Raji (cell line): ENCODE measurements around the gene FLRT2.

Experiments
- POLR2A ChIP-seq: IDR thresholded peaks from 2 replicates; pipeline ENCODE4 v1.6.1; 2011; ENCODE audit warnings: low read depth, low read length, control low read depth; ENCODE audit not compliant: insufficient read depth

Gene FLRT2

DNA sequence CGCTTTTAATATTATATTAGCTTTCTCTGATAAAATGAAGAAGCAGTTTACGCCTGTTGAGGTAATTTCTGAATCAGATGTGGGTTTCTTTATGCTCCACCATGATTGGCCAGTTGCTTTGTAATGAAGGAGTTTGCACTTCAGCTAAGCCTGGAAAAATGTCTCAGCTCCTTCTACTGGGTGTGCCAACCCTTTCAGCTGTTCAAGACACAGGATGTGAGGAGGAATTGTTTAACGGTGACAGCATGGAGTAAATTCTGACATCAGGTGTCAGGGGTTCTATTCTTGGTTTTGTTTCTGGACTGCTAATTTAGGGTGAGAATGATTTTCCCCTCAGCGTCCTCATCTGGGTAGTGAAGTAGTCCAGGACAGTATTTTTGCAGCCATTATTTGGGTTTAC is 43.5 kb downstream of the FLRT2 start:
- no peak for TF ChIP-seq POLR2A

DNA sequence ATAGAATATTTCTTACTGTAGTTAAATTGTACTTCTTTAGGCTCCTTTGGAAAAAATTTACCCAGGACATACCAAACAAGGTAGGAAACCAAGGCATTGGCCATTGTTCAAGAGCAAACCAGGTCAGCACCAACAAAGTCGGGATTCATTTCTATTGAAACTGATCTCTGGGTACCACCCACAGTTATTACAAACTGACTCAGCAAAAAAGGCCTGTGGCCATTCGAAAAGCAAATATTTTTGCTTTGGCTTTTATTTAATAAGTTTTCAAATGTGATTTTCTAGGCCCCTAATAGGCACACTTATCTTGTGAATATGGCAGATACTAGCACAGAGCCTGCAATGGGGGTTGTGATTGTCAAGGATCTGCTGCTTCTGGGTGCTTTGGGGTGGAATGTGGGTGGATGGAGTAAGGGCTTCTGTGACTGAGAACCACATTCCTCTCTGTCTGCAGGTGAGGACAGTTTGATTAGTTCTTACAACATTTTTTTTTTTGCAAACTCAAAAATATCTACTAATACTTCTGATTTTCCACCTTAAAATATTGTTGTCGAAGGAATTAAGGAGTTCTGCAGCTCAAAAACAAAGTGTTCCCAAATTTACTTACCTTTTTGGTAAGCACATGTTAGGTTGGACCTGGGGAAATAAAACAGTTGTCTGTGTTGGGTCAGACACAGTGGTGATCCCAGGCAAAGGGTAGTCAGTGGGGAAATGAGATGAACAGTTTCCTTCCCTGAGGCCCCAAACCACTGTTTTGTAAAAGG is 45.1 kb downstream of the FLRT2 start:
- no peak for TF ChIP-seq POLR2A

DNA sequence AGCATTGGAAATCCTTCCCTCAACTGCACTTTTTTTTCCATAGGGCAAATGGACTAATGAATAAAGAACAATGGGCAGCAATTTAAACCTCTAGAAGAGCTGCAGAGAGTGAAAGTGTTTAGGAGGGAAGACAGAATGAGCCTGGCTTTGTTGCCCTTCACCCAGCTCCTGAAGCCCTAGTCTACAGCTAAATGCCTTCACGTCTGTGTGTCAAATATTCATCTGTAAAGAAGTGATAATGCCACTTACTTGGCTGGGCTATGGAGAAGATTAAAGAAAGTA is 45.6 kb downstream of the FLRT2 start:
- TF ChIP-seq POLR2A, result no peak

GRCh38 chr14:85576218-85576617 is 46.3 kb downstream of the FLRT2 start:
- TF ChIP-seq POLR2A, result no peak

- no peak for TF ChIP-seq POLR2A
Observed at GRCh38 chr14:85576848-85577542, 47.1 kb downstream of the FLRT2 start.

DNA sequence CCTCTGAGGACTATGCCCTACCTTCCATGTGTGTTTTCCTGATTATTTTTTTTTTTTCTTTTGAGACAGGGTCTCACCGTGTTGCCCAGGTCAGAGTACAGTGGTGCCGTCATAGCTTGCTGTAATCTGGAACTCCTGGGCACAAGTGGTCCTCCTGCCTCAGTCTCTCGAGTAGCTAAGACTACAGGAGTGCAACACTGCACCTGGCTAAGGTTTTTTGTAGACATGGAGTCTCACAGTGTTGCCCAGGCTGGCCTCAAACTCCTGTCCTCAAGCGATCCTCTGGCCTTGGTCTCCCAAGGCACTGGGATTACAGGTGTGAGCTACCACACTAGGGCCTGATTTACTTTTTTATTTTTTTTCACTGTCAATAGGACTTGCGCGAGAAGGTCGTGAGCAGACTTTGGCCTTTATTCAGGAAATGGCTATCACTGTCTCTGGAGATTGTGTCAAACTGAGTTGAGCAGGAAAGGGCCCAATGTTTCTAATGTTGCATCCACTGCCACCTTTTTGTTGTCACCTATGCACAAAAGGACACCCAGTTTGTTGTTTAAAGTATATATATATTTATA is 47.7 kb downstream of the FLRT2 start:
- no peak for TF ChIP-seq POLR2A

DNA sequence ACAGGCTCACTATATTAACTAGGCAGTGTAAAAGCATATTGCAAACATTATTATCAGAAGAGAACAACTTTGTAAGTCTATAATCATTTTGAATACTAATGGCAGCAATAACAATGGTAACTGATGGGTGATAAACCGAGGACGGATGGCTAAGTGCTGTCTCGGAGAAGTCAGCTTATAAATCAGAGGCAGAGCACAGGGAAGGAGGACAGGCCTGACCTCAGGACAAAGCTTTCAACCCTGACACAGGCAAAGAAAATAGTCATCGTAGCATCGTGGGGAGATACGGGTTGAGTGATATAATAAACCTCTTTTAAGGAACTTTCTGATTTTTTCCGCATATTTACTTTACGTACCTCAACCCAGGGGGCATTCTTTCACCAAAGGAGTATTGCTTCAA is 48.4 kb downstream of the FLRT2 start:
- no peak for TF ChIP-seq POLR2A

DNA sequence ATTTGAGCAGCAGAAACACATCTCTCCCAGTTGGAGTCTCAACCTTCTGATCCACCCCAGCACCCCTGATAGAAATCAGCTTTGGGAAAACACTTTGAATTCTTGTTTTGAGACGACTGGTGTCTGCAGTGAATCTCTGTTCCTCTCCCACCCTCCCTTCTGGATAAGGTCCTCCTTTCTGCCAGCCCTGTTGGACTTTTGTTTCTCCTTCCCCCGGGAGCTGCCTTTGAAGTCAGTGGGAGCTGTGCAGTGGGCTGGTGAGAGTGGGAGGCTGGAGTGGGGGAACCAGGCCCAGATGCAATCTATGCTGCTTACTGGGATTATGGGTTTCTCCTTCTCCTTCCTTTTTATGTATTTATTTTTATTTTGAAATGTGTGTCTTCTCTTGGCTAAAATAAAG is 49.0 kb downstream of the FLRT2 start:
- TF ChIP-seq POLR2A, result no peak

GRCh38 chr14:85579942-85580341 is 50.0 kb downstream of the FLRT2 start:
- TF ChIP-seq POLR2A, result no peak

DNA sequence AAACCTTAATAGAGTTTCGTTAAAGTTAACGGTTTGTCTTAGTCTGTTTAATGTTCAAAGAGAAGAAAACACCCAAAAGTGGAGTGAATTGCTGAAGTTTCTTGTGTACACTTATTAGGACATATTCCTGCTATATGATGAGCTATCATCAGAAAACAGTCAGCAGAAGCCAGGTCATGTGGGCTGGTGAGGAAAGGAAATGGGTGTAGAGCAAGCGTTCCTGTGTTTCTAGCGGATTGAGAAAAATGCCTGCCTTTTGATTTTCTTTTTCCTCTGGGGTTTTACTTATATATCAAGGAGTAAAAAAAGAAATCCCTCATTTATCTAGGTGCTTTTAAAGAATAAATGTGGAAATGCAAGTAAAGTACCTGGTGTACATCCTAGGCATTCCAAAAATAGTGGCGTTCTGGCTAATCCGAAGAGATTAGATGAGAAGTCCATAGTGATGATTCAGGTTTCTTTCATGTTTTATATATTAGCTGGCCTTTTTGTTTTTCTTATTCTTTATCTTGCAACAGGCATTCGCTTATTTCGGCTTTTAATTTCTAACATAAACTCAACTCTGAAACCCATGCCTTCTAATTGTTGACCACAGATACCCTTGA is 50.7 kb downstream of the FLRT2 start:
- TF ChIP-seq POLR2A, result no peak

GRCh38 chr14:85581691-85582090 is 51.7 kb downstream of the FLRT2 start:
- no peak for TF ChIP-seq POLR2A

GRCh38 chr14:85583380-85583779 is 53.4 kb downstream of the FLRT2 start:
- no peak for TF ChIP-seq POLR2A

DNA sequence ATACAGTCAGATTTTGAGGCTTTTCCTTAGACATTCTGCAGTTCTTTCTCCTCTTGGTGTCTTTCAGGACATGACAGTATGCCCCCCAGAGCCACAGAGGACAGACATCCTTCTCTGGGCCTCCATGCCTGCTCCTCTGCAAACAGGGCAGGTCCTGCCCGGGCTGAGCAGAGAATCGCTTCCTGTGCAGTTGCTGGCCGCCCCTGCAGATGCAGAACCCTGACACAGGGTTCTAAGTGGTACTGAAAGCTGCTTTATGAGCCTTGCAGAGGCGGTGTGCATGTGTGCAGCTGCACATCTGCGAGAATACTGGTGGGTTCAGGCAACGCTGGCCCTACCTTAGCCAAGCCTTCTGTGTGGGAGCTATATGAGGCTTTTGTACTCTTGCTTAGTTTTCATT is 54.5 kb downstream of the FLRT2 start:
- no peak for TF ChIP-seq POLR2A

DNA sequence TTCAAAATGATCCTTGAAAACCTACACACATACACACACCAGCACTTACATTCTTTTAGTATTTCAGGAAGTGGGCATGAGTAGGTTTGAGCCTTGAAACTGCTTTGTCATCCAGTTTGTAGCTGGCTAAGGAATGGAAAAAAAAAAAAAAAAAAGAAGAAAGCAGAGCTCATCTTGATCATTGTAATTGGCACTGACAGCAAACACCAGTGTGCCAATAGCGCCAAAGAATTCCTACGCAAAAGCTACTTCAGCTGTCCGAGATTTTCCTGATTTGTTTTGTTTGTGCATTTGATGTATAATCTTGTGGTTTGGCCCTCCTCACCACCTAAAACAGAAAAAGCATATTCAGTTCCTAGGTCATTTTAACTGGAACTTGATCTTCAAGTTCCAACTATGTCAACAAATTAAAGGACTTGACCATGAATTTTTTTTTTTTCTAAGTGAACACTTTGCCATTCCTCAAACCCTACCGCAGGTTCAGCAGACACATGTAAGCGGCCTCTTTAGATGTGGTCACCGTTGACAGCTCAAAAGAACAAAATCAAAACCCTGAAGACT is 57.3 kb downstream of the FLRT2 start:
- no peak for TF ChIP-seq POLR2A

GRCh38 chr14:85590784-85591183 is 60.8 kb downstream of the FLRT2 start:
- no peak for TF ChIP-seq POLR2A

- TF ChIP-seq POLR2A, result no peak
Observed at GRCh38 chr14:85594217-85594616, 64.3 kb downstream of the FLRT2 start.
